ENCODE results near the gene GRAPL. TPM values are rescaled to one million over a fixed set of nuclear protein-coding genes. Genes with fewer than 3 reads are reported as not detected.
"Not testable (repeated sequence)": the region's sequence is repeated elsewhere in the genome, so short reads cannot be mapped to it uniquely, and the experiment has no call there.

The GRAPL gene
- polyA plus RNA-seq, 3 donors: 0.56 to 3.5 TPM; not detected in 1

DNA sequence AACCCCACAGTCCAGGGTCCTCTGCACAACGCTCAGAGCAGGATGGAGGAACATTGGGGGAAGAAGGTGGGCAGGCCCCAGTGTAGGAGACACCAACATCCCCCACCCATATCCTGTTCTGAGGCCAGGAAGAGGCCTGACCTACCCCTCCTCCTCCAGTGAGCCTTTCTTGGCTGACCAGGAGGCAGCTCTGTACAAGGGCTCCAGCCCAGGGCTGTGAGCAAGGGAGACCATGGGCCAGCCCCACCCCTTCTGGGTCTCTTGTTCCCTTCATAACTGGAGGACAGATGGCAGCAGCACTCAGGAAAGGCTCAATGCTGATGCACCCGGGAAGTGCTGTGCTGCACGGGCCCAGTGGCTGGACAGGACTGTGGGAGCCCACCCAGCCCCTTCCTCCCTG lies 47.0 kb downstream of the GRAPL start:
- intact Hi-C loops (cut with micrococcal nuclease); H3K9me3 Mint-ChIP-seq; H3K9me3 ChIP-seq (replicated peaks in 1 of 2; ENCODE audit: control insufficient read depth in 1 of 2, insufficient read depth in 1 of 2, low read length in 2 of 2); H3K4me3 ChIP-seq (replicated peaks in 1 of 3; ENCODE audit: low read depth in 2 of 3, low read length in 3 of 3); H3K27ac ChIP-seq (ENCODE audit: low read depth in 1 of 2, low read length in 2 of 2); H3K4me3 Mint-ChIP-seq; H3K4me1 Mint-ChIP-seq; H3K36me3 Mint-ChIP-seq; DNase-seq; H3K27me3 Mint-ChIP-seq (ENCODE audit: low read depth in 3 of 3); H3K4me2 ChIP-seq (replicated peaks; ENCODE audit: extremely low read depth, low read length, poor library complexity, severe bottlenecking); H3K4me1 ChIP-seq (ENCODE audit: control insufficient read depth in 1 of 2, insufficient read depth in 2 of 2, low read length in 2 of 2); H3K79me2 ChIP-seq (ENCODE audit: insufficient read depth, low read length); H2AFZ ChIP-seq (ENCODE audit: insufficient read depth, low read depth, low read length, poor library complexity, severe bottlenecking); H3K36me3 ChIP-seq (replicated peaks in 1 of 2; ENCODE audit: control insufficient read depth in 1 of 2, insufficient read depth in 2 of 2, low read length in 2 of 2); H4K20me1 ChIP-seq (ENCODE audit: insufficient read depth, low read length); H3K9ac ChIP-seq (ENCODE audit: insufficient read depth, low read length, poor library complexity, severe bottlenecking); H3K27me3 ChIP-seq (ENCODE audit: control insufficient read depth in 2 of 2, insufficient read depth in 2 of 2, low read length in 2 of 2); H3K27ac Mint-ChIP-seq: not testable (repeated sequence)
- WGBS (ENCODE audit: insufficient coverage): no CpG with 5 or more reads among the region's 3 CpGs

DNA sequence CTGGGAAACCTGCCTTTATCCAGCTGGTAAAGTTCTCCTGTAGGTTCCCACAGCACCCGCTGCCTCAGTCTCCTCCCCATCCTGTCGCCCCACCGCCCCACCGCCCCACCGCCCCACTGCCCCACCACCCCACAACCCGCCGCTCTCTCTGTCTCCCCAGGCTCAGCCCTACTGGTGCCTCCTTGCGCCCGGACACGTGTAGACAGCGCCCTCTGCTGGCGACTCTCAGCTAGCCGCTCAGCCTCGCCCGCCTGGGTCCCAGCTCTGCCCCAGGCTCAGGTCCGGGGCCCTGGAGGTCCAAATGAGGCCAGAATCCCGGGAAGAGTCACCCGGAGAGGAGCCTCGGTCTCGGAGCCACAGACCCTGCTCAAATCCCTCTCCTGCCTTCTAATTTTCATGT lies 48.0 kb downstream of the GRAPL start:
- H2AFZ ChIP-seq (ENCODE audit: insufficient read depth, low read depth, low read length, poor library complexity, severe bottlenecking); H3K4me1 Mint-ChIP-seq; H3K27ac Mint-ChIP-seq; H3K9ac ChIP-seq (ENCODE audit: insufficient read depth, low read length, poor library complexity, severe bottlenecking); H4K20me1 ChIP-seq (ENCODE audit: insufficient read depth, low read length); H3K4me3 ChIP-seq (replicated peaks in 1 of 3; ENCODE audit: low read depth in 2 of 3, low read length in 3 of 3); H3K79me2 ChIP-seq (ENCODE audit: insufficient read depth, low read length); H3K4me3 Mint-ChIP-seq; H3K36me3 ChIP-seq (replicated peaks in 1 of 2; ENCODE audit: control insufficient read depth in 1 of 2, insufficient read depth in 2 of 2, low read length in 2 of 2); H3K9me3 ChIP-seq (replicated peaks in 1 of 2; ENCODE audit: control insufficient read depth in 1 of 2, insufficient read depth in 1 of 2, low read length in 2 of 2); H3K4me2 ChIP-seq (replicated peaks; ENCODE audit: extremely low read depth, low read length, poor library complexity, severe bottlenecking); H3K27me3 ChIP-seq (ENCODE audit: control insufficient read depth in 2 of 2, insufficient read depth in 2 of 2, low read length in 2 of 2); intact Hi-C loops (cut with micrococcal nuclease); H3K27me3 Mint-ChIP-seq (ENCODE audit: low read depth in 3 of 3); H3K27ac ChIP-seq (ENCODE audit: low read depth in 1 of 2, low read length in 2 of 2); H3K9me3 Mint-ChIP-seq; DNase-seq; H3K4me1 ChIP-seq (ENCODE audit: control insufficient read depth in 1 of 2, insufficient read depth in 2 of 2, low read length in 2 of 2); H3K36me3 Mint-ChIP-seq: not testable (repeated sequence)
- WGBS (ENCODE audit: insufficient coverage): no CpG with 5 or more reads among the region's 20 CpGs

DNA sequence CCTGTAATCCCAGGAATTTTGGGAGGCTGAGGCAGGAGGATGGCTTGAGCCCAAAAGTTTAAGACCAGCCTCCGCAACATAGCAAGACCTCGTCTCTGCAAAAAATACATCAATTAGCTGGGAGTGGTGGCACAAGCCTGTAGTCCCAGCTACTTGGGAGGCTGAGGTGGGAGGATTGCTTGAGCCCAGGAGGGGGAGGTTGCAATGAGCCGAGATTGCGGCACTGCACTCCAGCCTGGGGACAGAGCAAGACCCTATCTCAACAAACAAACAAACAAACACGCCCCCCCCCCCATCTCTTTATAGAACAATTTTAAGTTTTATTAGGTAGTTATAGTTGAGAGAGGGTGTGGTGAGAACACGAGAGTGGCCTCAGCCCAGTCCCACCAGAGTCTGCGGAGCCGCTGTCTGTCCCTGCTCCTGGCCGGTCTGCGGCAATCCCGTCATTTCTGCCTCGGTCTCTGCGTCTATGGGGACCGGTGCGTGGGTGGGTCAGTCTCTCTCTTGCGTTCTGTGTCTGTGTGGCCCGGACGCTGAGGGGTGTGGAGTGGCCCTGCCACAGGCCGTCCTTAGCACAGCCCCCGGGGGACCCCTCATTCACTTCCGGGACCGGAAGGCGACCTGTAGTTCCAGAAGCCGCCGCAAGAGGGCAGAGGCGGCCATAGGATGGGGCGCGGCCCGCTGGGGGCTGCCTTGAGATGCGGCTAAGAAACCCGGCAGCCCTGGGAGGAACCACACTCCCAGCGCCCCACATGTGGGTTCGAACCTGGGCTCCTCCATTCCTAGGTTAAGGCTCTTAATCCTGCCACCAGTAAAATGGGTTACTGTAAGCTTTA lies 53.9 kb downstream of the GRAPL start:
- not testable (repeated sequence) for H3K36me3 Mint-ChIP-seq; H3K27me3 Mint-ChIP-seq (ENCODE audit: low read depth in 3 of 3)

DNA sequence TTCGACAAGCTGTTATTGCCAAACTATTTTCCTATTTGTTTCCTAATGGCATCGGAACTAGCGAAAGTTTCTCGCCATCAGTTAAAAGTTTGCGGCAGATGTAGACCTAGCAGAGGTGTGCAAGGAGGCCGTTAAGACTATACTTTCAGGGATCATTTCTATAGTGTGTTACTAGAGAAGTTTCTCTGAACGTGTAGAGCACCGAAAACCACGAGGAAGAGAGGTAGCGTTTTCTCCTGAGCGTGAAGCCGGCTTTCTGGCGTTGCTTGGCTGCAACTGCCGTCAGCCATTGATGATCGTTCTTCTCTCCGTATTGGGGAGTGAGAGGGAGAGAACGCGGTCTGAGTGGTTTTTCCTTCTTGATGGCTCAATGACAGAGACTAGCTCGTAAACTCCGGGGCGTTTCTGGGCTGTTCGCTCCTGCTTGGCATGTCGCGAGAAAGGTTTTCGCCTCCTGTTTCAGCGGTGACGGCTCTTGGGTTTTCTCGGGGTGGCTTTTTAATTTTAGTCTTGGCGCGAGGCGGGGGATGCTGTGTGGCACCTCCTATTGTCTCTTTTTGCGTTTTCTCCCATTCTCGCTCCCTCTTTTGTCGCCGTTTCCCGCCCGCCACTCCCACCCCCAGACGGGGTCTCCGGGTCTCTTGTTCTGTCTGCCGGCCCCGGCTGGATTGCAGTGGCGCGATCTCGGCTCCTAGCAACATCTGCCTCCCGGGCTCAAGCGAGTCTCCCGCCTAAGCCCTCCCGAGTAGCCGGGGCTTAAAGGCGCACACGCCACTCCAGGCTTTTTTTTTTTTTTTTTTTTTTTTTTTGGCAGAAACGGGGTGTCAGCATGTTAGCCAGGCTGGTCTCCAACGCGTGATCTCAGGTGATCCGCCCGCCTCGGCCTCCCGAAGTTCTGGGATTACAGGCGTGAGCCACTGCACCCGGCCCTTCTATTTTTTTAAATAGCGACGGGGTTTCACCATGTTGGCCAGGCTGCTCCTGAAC lies 60.8 kb downstream of the GRAPL start:
- DNase-seq; H3K4me3 ChIP-seq (replicated peaks in 1 of 3; ENCODE audit: low read depth in 2 of 3, low read length in 3 of 3); H3K27ac Mint-ChIP-seq; H3K9me3 ChIP-seq (replicated peaks in 1 of 2; ENCODE audit: control insufficient read depth in 1 of 2, insufficient read depth in 1 of 2, low read length in 2 of 2); H3K4me1 Mint-ChIP-seq; H3K27ac ChIP-seq (ENCODE audit: low read depth in 1 of 2, low read length in 2 of 2); H3K9me3 Mint-ChIP-seq; H3K9ac ChIP-seq (ENCODE audit: insufficient read depth, low read length, poor library complexity, severe bottlenecking); H3K36me3 Mint-ChIP-seq; H3K27me3 Mint-ChIP-seq (ENCODE audit: low read depth in 3 of 3); H3K36me3 ChIP-seq (replicated peaks in 1 of 2; ENCODE audit: control insufficient read depth in 1 of 2, insufficient read depth in 2 of 2, low read length in 2 of 2); H3K4me1 ChIP-seq (ENCODE audit: control insufficient read depth in 1 of 2, insufficient read depth in 2 of 2, low read length in 2 of 2); intact Hi-C loops (cut with micrococcal nuclease); H3K4me2 ChIP-seq (replicated peaks; ENCODE audit: extremely low read depth, low read length, poor library complexity, severe bottlenecking); H3K79me2 ChIP-seq (ENCODE audit: insufficient read depth, low read length); H2AFZ ChIP-seq (ENCODE audit: insufficient read depth, low read depth, low read length, poor library complexity, severe bottlenecking); H3K27me3 ChIP-seq (ENCODE audit: control insufficient read depth in 2 of 2, insufficient read depth in 2 of 2, low read length in 2 of 2); H4K20me1 ChIP-seq (ENCODE audit: insufficient read depth, low read length); H3K4me3 Mint-ChIP-seq: not testable (repeated sequence)
- WGBS (ENCODE audit: insufficient coverage): no CpG with 5 or more reads among the region's 62 CpGs

More for the DNA sequence above, 53.9 kb downstream of the GRAPL start:
- H3K4me1 Mint-ChIP-seq; H3K9me3 Mint-ChIP-seq; H3K4me3 ChIP-seq (replicated peaks in 1 of 3; ENCODE audit: low read depth in 2 of 3, low read length in 3 of 3); intact Hi-C loops (cut with micrococcal nuclease); H3K27ac ChIP-seq (ENCODE audit: low read depth in 1 of 2, low read length in 2 of 2); DNase-seq; H3K4me2 ChIP-seq (replicated peaks; ENCODE audit: extremely low read depth, low read length, poor library complexity, severe bottlenecking); H3K36me3 ChIP-seq (replicated peaks in 1 of 2; ENCODE audit: control insufficient read depth in 1 of 2, insufficient read depth in 2 of 2, low read length in 2 of 2); H3K79me2 ChIP-seq (ENCODE audit: insufficient read depth, low read length); H3K27me3 ChIP-seq (ENCODE audit: control insufficient read depth in 2 of 2, insufficient read depth in 2 of 2, low read length in 2 of 2); H4K20me1 ChIP-seq (ENCODE audit: insufficient read depth, low read length); H3K4me1 ChIP-seq (ENCODE audit: control insufficient read depth in 1 of 2, insufficient read depth in 2 of 2, low read length in 2 of 2); H3K9me3 ChIP-seq (replicated peaks in 1 of 2; ENCODE audit: control insufficient read depth in 1 of 2, insufficient read depth in 1 of 2, low read length in 2 of 2); H3K4me3 Mint-ChIP-seq; H3K9ac ChIP-seq (ENCODE audit: insufficient read depth, low read length, poor library complexity, severe bottlenecking); H2AFZ ChIP-seq (ENCODE audit: insufficient read depth, low read depth, low read length, poor library complexity, severe bottlenecking); H3K27ac Mint-ChIP-seq: not testable (repeated sequence)
- WGBS (ENCODE audit: insufficient coverage): no CpG with 5 or more reads among the region's 33 CpGs

All from CD14-positive monocyte (primary cell).